H1 (cell line): ENCODE measurements around the gene CROCC. TPM values are rescaled to one million over a fixed set of nuclear protein-coding genes. Genes with fewer than 3 reads are reported as not detected.

Experiments
- CTCF ChIA-PET: fragments of 300-600 bp; sonication (Branson Sonifier 250); formaldehyde crosslinking; loops from one replicate; lab custom pipeline; 2021; ENCODE audit not compliant: partially characterized antibody; lab: Charles Lee
- POLR2A ChIA-PET: fragments of 300-600 bp; sonication (Branson Sonifier 250); formaldehyde crosslinking; loops from one replicate; lab custom pipeline; 2021; ENCODE audit warnings: inconsistent platforms; ENCODE audit not compliant: partially characterized antibody; lab: Charles Lee
- DNase-seq, 2 experiments: peaks; one replicate each; pipeline versions ENCODE4 v3.0.0 to v3.0.0-alpha.2; 2010 to 2022; ENCODE audit warnings: low spot score in 2 of 2, low read depth in 1 of 2, mixed read lengths in 1 of 2
- FAIRE-seq: peaks from 2 replicates; lab custom pipeline; 2011; peaks lifted over from hg19 to GRCh38; lab: Jason Lieb, UNC
- H2AFZ ChIP-seq: 2 replicates; pipeline ENCODE4 v1.8.1; 2012; ENCODE audit warnings: low read length, inconsistent platforms
- H2AK5ac ChIP-seq: 2 replicates; pipeline ENCODE4 v1.6.1; 2013; ENCODE audit warnings: low read depth, low read length
- H2BK120ac ChIP-seq: replicated peaks from 2 replicates; pipeline ENCODE3; 2013; ENCODE audit warnings: low read depth, low read length, inconsistent platforms
- H2BK12ac ChIP-seq: 2 replicates; pipeline ENCODE4 v1.6.1; 2013; ENCODE audit warnings: low read depth, low read length
- H2BK15ac ChIP-seq: 2 replicates; pipeline ENCODE4 v1.6.1; 2013; ENCODE audit warnings: low read length
- H2BK20ac ChIP-seq: 2 replicates; pipeline ENCODE4 v1.6.1; 2013; ENCODE audit warnings: low read length
- H2BK5ac ChIP-seq: 2 replicates; pipeline ENCODE4 v1.6.1; 2013; ENCODE audit warnings: low read depth, low read length
- H3K14ac ChIP-seq: 2 replicates; pipeline ENCODE4 v1.6.1; 2013; ENCODE audit warnings: inconsistent platforms; ENCODE audit not compliant: insufficient read length
- H3K18ac ChIP-seq: 2 replicates; pipeline ENCODE4 v1.6.1; 2013; ENCODE audit warnings: low read length; ENCODE audit errors: extremely low read depth
- H3K23ac ChIP-seq: 2 replicates; pipeline ENCODE4 v1.6.1; 2013; ENCODE audit warnings: inconsistent platforms; ENCODE audit not compliant: insufficient read length
- H3K23me2 ChIP-seq: 2 replicates; pipeline ENCODE4 v1.6.1; 2013; ENCODE audit warnings: low read depth, low read length
- H3K27ac ChIP-seq: 2 replicates; pipeline ENCODE4 v1.6.1; 2011; ENCODE audit warnings: low read depth, low read length, inconsistent platforms
- H3K27me3 ChIP-seq, 4 experiments: replicated peaks in 1 of 4; 1 replicate in 1 of 4; 2 replicates in 3 of 4; pipeline versions ENCODE4 v1.6.1 to v1.8.1; 2011 to 2013; ENCODE audit warnings: low read length in 3 of 4, mild to moderate bottlenecking in 3 of 4, inconsistent platforms in 2 of 4, mixed read lengths in 2 of 4, moderate library complexity in 1 of 4; ENCODE audit not compliant: control insufficient read depth in 3 of 4, insufficient read depth in 3 of 4; ENCODE audit errors: extremely low read depth in 1 of 4
- H3K36me3 ChIP-seq, 4 experiments: 2 replicates each; pipeline versions ENCODE4 v1.6.1 to v1.8.1; 2011 to 2013; ENCODE audit warnings: mild to moderate bottlenecking in 4 of 4, low read length in 3 of 4, moderate library complexity in 2 of 4, control low read depth in 1 of 4, inconsistent platforms in 1 of 4; ENCODE audit not compliant: insufficient read depth in 4 of 4, control insufficient read depth in 2 of 4
- H3K4ac ChIP-seq: replicated peaks from 2 replicates; pipeline ENCODE3; 2013; ENCODE audit warnings: low read length, low read depth, mixed read lengths, inconsistent platforms; ENCODE audit not compliant: insufficient read length
- H3K4me1 ChIP-seq, 4 experiments: replicated peaks in 1 of 4; 1 replicate in 1 of 4; 2 replicates in 3 of 4; pipeline versions ENCODE4 v1.6.1 to v1.8.1; 2011 to 2013; ENCODE audit warnings: low read length in 3 of 4, inconsistent platforms in 2 of 4, mixed read lengths in 1 of 4; ENCODE audit not compliant: insufficient read depth in 4 of 4, control insufficient read depth in 3 of 4
- H3K4me2 ChIP-seq, 2 experiments: 2 replicates each; pipeline versions ENCODE4 v1.6.1 to v1.8.1; 2011 to 2013; ENCODE audit warnings: low read depth in 2 of 2, low read length in 2 of 2, control low read depth in 1 of 2, inconsistent platforms in 1 of 2, mild to moderate bottlenecking in 1 of 2; ENCODE audit not compliant: insufficient read depth in 1 of 2
- H3K4me3 ChIP-seq, 4 experiments: fragments of 200-600, 300-600 bp in 1 of 4; sonication (generic), shearing (Covaris generic), sonication (Bioruptor Twin) in 1 of 4; 2 replicates each; pipeline versions ENCODE4 v1.5.1 to v1.8.1; 2011 to 2016; ENCODE audit warnings: low read length in 4 of 4, low read depth in 3 of 4, control low read depth in 2 of 4, inconsistent platforms in 2 of 4, mild to moderate bottlenecking in 2 of 4, mixed read lengths in 1 of 4, moderate library complexity in 1 of 4; ENCODE audit not compliant: insufficient read depth in 2 of 4; ENCODE audit errors: extremely low read depth in 1 of 4
- H3K56ac ChIP-seq: replicated peaks from 2 replicates; pipeline ENCODE3; 2013; ENCODE audit warnings: low read depth, mild to moderate bottlenecking, mixed read lengths, low read length, inconsistent platforms; ENCODE audit not compliant: insufficient read length
- H3K79me1 ChIP-seq: 2 replicates; pipeline ENCODE4 v1.6.1; 2013; ENCODE audit warnings: low read depth, low read length, control low read depth
- H3K79me2 ChIP-seq, 2 experiments: 2 replicates each; pipeline versions ENCODE4 v1.6.1 to v1.8.1; 2012 to 2013; ENCODE audit warnings: low read length in 2 of 2, mild to moderate bottlenecking in 2 of 2, inconsistent platforms in 1 of 2; ENCODE audit not compliant: insufficient read depth in 2 of 2, control insufficient read depth in 1 of 2
- H3K9ac ChIP-seq, 4 experiments: replicated peaks in 1 of 4; 1 replicate in 1 of 4; 2 replicates in 3 of 4; pipeline versions ENCODE4 v1.6.1 to v1.8.1; 2011 to 2013; ENCODE audit warnings: low read depth in 3 of 4, low read length in 3 of 4, control low read depth in 2 of 4, mild to moderate bottlenecking in 2 of 4, moderate library complexity in 2 of 4, inconsistent platforms in 1 of 4; ENCODE audit errors: extremely low read depth in 1 of 4
- H3K9me3 ChIP-seq, 2 experiments: 2 replicates each; pipeline versions ENCODE4 v1.6.1 to v1.8.1; 2012 to 2013; ENCODE audit warnings: mild to moderate bottlenecking in 2 of 2, moderate library complexity in 2 of 2, control low read depth in 1 of 2, inconsistent platforms in 1 of 2, low read depth in 1 of 2, low read length in 1 of 2, mixed read lengths in 1 of 2; ENCODE audit not compliant: insufficient read depth in 2 of 2
- H4K20me1 ChIP-seq, 2 experiments: replicated peaks in 1 of 2; 2 replicates each; pipeline versions ENCODE3 to v1.8.1; 2011 to 2013; ENCODE audit warnings: inconsistent platforms in 2 of 2, low read length in 2 of 2, mild to moderate bottlenecking in 1 of 2; ENCODE audit not compliant: insufficient read depth in 2 of 2, control insufficient read depth in 1 of 2
- H4K5ac ChIP-seq: 2 replicates; pipeline ENCODE4 v1.6.1; 2013; ENCODE audit warnings: low read length, low read depth, mixed read lengths, inconsistent platforms; ENCODE audit not compliant: insufficient read length
- H4K8ac ChIP-seq: 2 replicates; pipeline ENCODE4 v1.8.0; 2013; ENCODE audit warnings: mild to moderate bottlenecking, moderate library complexity, low read length, inconsistent platforms; ENCODE audit not compliant: insufficient read depth; ENCODE audit errors: extremely low read depth
- H4K91ac ChIP-seq: replicated peaks from 2 replicates; pipeline ENCODE3; 2013; ENCODE audit warnings: low read length, mixed read lengths, inconsistent platforms; ENCODE audit not compliant: insufficient read length
- BRCA1 ChIP-seq: IDR thresholded peaks from 2 replicates; pipeline ENCODE4 v1.6.1; 2012; ENCODE audit warnings: low read depth, low read length, improper control_type of control experiment
- CBX8 ChIP-seq: fragments of 300-800, 300-1000 bp; sonication (generic); IDR thresholded peaks from 2 replicates; pipeline ENCODE4 v1.7.1; 2016; ENCODE audit warnings: low read depth, low read length, borderline replicate concordance
- CEBPB ChIP-seq: IDR thresholded peaks from 2 replicates; pipeline ENCODE4 v1.6.1; 2012; ENCODE audit warnings: low read depth, low read length
- HDAC2 ChIP-seq, 2 experiments: fragments of 300-600 bp in 1 of 2; sonication (generic) in 1 of 2; IDR thresholded peaks; 2 replicates each; pipeline ENCODE4 v1.6.1; 2011 to 2012; ENCODE audit warnings: low read depth in 2 of 2, low read length in 2 of 2, mild to moderate bottlenecking in 2 of 2, moderate library complexity in 2 of 2, borderline replicate concordance in 1 of 2, inconsistent platforms in 1 of 2
- JUN ChIP-seq: IDR thresholded peaks from 2 replicates; pipeline ENCODE4 v1.6.1; 2011; ENCODE audit warnings: low read depth, mild to moderate bottlenecking, improper control_type of control experiment, low read length
- KDM1A ChIP-seq: fragments of 200-600, 300-600 bp; sonication (generic); IDR thresholded peaks from 2 replicates; pipeline ENCODE4 v1.7.1; 2016; ENCODE audit warnings: mild to moderate bottlenecking, low read length, borderline replicate concordance
- POLR2A ChIP-seq, 2 experiments: IDR thresholded peaks; 1 replicate in 1 of 2; 2 replicates in 1 of 2; pipeline ENCODE4 v1.6.1; 2011; ENCODE audit warnings: low read depth in 2 of 2, low read length in 2 of 2, mild to moderate bottlenecking in 2 of 2; ENCODE audit errors: control extremely low read depth in 1 of 2
- RBBP5 ChIP-seq: IDR thresholded peaks from 2 replicates; pipeline ENCODE4 v1.7.1; 2012; ENCODE audit warnings: low read depth, mild to moderate bottlenecking, inconsistent platforms, low read length, moderate library complexity, borderline replicate concordance
- RFX5 ChIP-seq: IDR thresholded peaks from 2 replicates; pipeline ENCODE4 v1.6.1; 2011; ENCODE audit warnings: low read depth, low read length, improper control_type of control experiment, borderline replicate concordance
- SIN3A ChIP-seq, 2 experiments: IDR thresholded peaks in 1 of 2; conservative IDR thresholded peaks in 1 of 2; 2 replicates each; pipeline ENCODE4 v1.6.1; 2011 to 2012; ENCODE audit warnings: low read length in 2 of 2, improper control_type of control experiment in 1 of 2, low read depth in 1 of 2, mild to moderate bottlenecking in 1 of 2
- SIRT6 ChIP-seq: IDR thresholded peaks from one replicate; pipeline ENCODE4 v1.7.1; 2012; ENCODE audit warnings: low read length, inconsistent platforms
- SP4 ChIP-seq: IDR thresholded peaks from 2 replicates; pipeline ENCODE4 v1.6.1; 2012; ENCODE audit warnings: low read length, inconsistent platforms
- SRF ChIP-seq: IDR thresholded peaks from 2 replicates; pipeline ENCODE4 v1.6.1; 2011; ENCODE audit warnings: mild to moderate bottlenecking, low read depth, low read length, moderate library complexity
- TBP ChIP-seq: IDR thresholded peaks from 2 replicates; pipeline ENCODE4 v1.6.1; 2011; ENCODE audit warnings: low read depth, low read length, improper control_type of control experiment
- WGBS, 2 experiments: shearing (Covaris generic) in 1 of 2; methylation state at CpG; one replicate each; pipeline versions ENCODE4 v1.1.6 to v1.1.7; 2013 to 2015; ENCODE audit warnings: low lambda C conversion rate in 2 of 2, mixed read lengths in 2 of 2, inconsistent platforms in 1 of 2, low coverage in 1 of 2, missing lambda C conversion rate in 1 of 2; ENCODE audit not compliant: insufficient replicate concordance in 2 of 2, insufficient coverage in 1 of 2, insufficient read length in 1 of 2; ENCODE audit errors: extremely low coverage in 1 of 2, missing lambda C conversion rate in 1 of 2; 5-methylcytosine and 5-hydroxymethylcytosine counted together
- polyA plus RNA-seq, 7 experiments: library from polyadenylated mRNA; depleted of rRNA in 3 of 7; stranded (reverse) in 5 of 7; unstranded in 2 of 7; fragments of >200 nt in 5 of 7; fragments of 200-250 nt in 2 of 7; gene quantifications; 1 replicate in 5 of 7; 2 replicates in 1 of 7; 4 replicates in 1 of 7; pipeline versions ENCODE4 v1.2.1 to v1.2.3, GENCODE V29; 2011 to 2013; ENCODE audit warnings: missing spikeins in 2 of 7, mixed read lengths in 2 of 7
- total RNA-seq: library from RNA; stranded (reverse); fragmentation: NEBNext Ultra II Directional; extraction: Animal tissue kit (Norgen Biotek cat#: 25700); gene quantifications from 2 replicates; pipeline ENCODE4 v1.2.1, GENCODE V29; 2021

Gene CROCC
- total and polyA plus RNA-seq, 2 of the 8 experiments (the other 6 are each of a cell fraction or from before 2014, with no cell fraction given): 12.1 to 39.5 TPM

DNA sequence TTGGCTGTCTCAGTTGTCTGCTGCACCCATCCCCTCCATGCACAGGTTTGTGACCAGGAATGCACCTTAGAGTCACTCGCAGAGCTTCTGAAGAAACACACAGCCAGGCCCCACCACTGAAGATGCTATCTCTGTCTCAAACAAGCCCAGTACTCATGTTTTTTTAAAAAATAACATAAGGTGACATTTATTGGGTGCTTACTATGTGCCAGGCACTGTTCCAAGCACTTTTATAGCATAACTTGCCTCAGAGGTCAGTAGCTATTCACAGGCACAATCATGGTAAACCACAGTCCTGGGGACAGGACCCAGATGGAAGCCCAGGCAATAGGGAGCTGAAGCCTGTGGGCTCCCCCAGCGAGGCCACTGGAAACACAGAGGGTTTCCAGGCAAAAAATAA is 98.8 kb downstream of the CROCC start:
- Histone ChIP-seq H2AFZ (no peak overlapping the region), H3K18ac (no peak overlapping the region), H3K9me3 (no peaks in the 10 kb centered on the region), H3K9ac (no peak overlapping the region), H3K4me2 (no peak overlapping the region), H3K56ac (no peak overlapping the region), H2BK20ac (no peak overlapping the region), H3K23me2 (no peaks in the 10 kb centered on the region), H3K4ac (no peak overlapping the region), H4K91ac (no peak overlapping the region), H3K79me1 (no peaks in the 10 kb centered on the region), H2BK15ac (no peak overlapping the region), H3K79me2 (no peaks in the 10 kb centered on the region), H3K4me1 (peaks cover 5 to 7% (median 6%) of the 10 kb centered on the region in 4 experiments; a peak in 6 of 7 replicates), H4K8ac (no peak overlapping the region), H3K14ac (no peak overlapping the region), H4K5ac (no peak overlapping the region), H2BK120ac (no peak overlapping the region), H2BK12ac (no peak overlapping the region), H4K20me1 (peaks cover 0 to 2% of the 10 kb centered on the region in 2 experiments), H2BK5ac (no peak overlapping the region), H3K27me3 (no peaks in the 10 kb centered on the region), H3K4me3 (no peak overlapping the region), H2AK5ac (no peak overlapping the region), H3K27ac (no peak overlapping the region), H3K23ac (no peak overlapping the region), H3K36me3 (peaks cover 28 to 71% (median 42%) of the 10 kb centered on the region in 4 experiments)
- ChIA-PET CTCF (interaction anchor here (0.9 to 2.0 kb wide), 6 partner anchors 12 to 486 kb away, joined by 3 to 6 read pairs (median 4); no protein-coding TSS in a partner anchor), POLR2A (no interaction called here)
- no peak for TF ChIP-seq KDM1A
- TF ChIP-seq CBX8: no peak
- TF ChIP-seq HDAC2 (IDR thresholded peaks at IDR 0.05; ENCODE audit: borderline replicate concordance in 1 of 2, low read depth in 2 of 2, low read length in 2 of 2): no peak
- no peak for TF ChIP-seq TBP
- TF ChIP-seq POLR2A (IDR thresholded peaks at IDR 0.05; ENCODE audit: control extremely low read depth in 1 of 2, low read depth in 2 of 2, low read length in 2 of 2): no peak
- no peak for TF ChIP-seq BRCA1
- no peak for TF ChIP-seq SIRT6
- TF ChIP-seq CEBPB: no peak
- no peak for TF ChIP-seq RBBP5
- TF ChIP-seq SP4: no peak
- TF ChIP-seq JUN: no peak
- TF ChIP-seq SRF: no peak
- TF ChIP-seq SIN3A (conservative IDR thresholded peaks at IDR 0.05 in 1 of 2, IDR thresholded peaks at IDR 0.05 in 1 of 2; ENCODE audit: low read depth in 1 of 2, low read length in 2 of 2): no peak
- no peak for TF ChIP-seq RFX5
- DNase-seq (no peak), FAIRE-seq (no peak)
- WGBS, 2 experiments: 100% methylated on average over 2 of the region's 2 CpGs; no CpG with 5 or more reads in 1 of the 2 experiments
